Uterus (tissue), 2 donors: Measurements from ENCODE around the gene TIMM23.

ENCODE experiments used
- CTCF ChIP-seq, 4 experiments: fragments of 200-600 bp in 2 of 4; fragments of 450-650 bp in 2 of 4; sonication (generic) in 2 of 4; IDR thresholded peaks; one replicate each; pipeline ENCODE4 v1.5.1; 2016 to 2019; ENCODE audit warnings: antibody characterized with exemption in 4 of 4, mild to moderate bottlenecking in 2 of 4, moderate library complexity in 1 of 4
- POLR2A ChIP-seq, 2 donors: fragments of 450-650 bp; IDR thresholded peaks; one replicate each; pipeline ENCODE4 v1.6.1; 2016; ENCODE audit warnings: antibody characterized with exemption in 2 of 2, mild to moderate bottlenecking in 1 of 2, moderate library complexity in 1 of 2

GRCh38 chr10:46024948-46025347, 52.7 kb downstream of the TIMM23 start:
- TF ChIP-seq CTCF (IDR thresholded peaks at IDR 0.05) (no peak), POLR2A (IDR thresholded peaks at IDR 0.05) (no peak)
